Smooth muscle cell of bladder (primary cell): Measurements from ENCODE around the gene TICAM1. TPM values are rescaled to one million over a fixed set of nuclear protein-coding genes. Genes with fewer than 3 reads are reported as not detected.

Experiments
- total RNA-seq: library from RNA; depleted of rRNA; stranded (reverse); fragments of >200 nt; gene quantifications from 2 replicates; pipeline ENCODE4 v1.2.3, GENCODE V29; 2014

TICAM1 gene
- 1.1 and 1.4 TPM in 2 replicates for total RNA-seq

DNA sequence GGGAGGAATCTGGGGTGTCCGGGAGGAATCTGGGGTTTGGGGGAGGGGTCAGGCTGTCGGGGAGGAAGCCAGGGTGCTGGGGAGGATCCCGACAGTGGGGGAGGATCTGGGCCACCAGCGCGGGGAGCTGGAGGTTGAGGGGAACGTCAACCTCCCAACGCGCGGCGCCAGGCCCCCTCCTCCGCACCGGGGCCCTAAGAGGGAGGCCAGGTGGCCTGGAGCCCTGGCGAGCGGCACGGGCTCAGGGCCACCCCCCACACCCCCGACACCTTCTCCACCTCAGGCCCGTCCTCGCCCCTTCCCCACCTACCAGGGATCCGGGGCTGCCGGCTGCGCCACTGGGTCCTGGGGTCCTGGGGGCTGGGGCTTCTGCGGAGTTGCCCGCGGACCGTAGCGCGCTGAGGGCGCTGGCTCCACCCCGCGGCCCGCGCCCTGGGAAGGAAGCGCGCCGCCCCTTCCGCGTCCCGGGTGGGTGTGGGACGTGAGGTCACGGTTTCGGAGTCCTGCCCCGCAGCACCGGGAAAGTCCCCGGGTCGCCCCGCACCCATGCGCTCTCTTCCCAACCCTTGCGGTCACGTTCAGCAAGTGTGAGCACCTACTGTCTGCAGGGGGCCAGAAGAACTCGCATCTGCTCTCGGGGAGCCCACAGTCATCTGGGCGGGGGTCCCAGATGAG, at the start of gene TICAM1:
TICAM1 (minus strand) TSS at position 409 of the 675 bp plus-strand sequence. CDS start 13,335 bp downstream, outside the sequence.

DNA sequence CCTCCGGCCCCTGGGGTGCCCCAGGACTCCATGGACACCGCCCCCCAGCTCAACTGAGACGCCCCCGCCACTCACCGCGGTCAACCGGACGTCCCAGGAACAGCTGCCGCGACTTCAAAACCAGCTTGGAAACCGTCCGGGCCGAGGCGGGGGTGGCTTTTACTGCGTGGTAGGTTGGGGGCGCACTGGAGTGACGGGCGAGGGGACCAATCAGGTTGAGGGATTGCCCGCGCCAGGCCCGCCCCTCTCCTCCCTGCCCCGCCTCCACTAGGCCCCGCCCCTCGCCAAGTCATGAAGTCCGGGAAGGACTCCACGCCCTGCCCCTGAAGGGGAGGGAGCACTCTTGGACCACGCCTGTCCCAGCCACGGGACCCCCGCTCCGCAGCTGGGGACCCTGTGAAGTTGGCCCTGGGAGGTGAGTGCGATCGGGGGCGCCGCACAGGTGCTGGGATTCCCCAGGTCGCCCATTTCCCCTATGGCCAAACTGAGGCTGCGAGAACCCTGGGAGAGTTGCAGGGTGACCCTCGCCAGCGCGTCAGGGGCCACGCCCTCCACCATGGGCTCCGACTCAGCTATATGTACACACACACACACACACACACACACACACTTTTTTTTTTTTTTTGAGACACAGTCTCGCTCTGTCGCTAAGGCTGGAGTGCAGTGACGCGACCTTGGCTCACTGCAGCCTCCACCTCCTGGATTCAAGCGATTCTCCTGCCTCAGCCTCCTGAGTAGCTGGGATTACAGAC, 36.2 kb upstream of the TICAM1 start, which contains the start of gene PLIN3:
PLIN3 (minus strand) TSS at position 134 of the 752 bp plus-strand sequence. CDS start 6,273 bp downstream, outside the sequence.

DNA sequence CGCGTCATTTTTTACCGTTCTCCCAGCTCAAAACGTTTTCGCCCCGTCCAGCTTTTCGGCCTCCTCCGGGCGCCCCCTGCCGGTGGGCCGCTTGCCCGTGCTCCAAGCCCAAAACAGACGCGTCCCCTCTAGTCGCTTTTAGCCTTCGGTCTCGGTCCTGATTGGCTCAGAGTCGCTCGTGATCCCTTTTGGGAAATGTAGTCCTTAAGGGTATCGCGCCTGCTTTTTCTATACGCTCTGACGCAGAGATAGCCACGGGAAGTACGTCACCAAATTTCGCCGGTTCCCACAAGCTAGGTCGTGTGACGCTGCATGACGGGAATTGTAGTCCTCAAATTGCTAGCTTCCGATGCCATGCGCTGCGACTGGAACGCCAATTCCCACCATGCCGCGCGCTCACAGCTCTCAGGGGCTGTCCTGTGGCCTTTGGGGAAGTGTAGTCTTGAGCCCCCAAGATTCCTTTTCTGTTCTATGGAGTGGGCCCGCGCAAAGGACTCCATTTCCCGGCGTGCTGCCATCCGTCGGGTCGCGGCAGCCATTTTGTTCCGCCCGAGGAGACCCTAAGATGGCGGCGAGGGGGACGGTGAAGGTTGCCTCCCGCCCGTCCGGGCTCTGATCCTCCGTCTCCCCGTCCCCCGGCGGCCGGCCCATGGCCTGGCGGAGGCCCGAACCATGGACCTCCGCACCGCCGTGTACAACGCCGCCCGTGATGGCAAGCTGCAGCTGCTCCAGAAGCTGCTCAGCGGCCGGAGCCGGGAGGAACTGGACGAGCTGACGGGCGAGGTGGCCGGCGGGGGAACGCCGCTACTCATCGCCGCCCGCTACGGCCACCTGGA, 40.1 kb downstream of the TICAM1 start, which contains the start of gene FEM1A:
FEM1A (plus strand) TSS at position 552 of the 836 bp plus-strand sequence; CDS start at position 673, 121 bp downstream.

Other genes starting within 250 kb of the TICAM1 start
- gene TNFAIP8L1, start 192.2 kb downstream of the TICAM1 start, total RNA-seq = 0.85 and 1.2 TPM in 2 replicates
- gene MYDGF, start 161.4 kb downstream of the TICAM1 start, total RNA-seq = 353 and 419 TPM in 2 replicates
- gene DPP9, start 107.9 kb downstream of the TICAM1 start, total RNA-seq = 18.8 and 23.5 TPM in 2 replicates
- 9.0 and 11.8 TPM in 2 replicates for gene FEM1A, start 40.0 kb downstream of the TICAM1 start, total RNA-seq
- gene PLIN3, start 36.0 kb upstream of the TICAM1 start, total RNA-seq = 237 and 246 TPM in 2 replicates
- not detected in 2 replicates for gene ARRDC5, start 71.2 kb upstream of the TICAM1 start, total RNA-seq
- gene UHRF1, start 77.8 kb upstream of the TICAM1 start, total RNA-seq = 5.8 and 6.2 TPM in 2 replicates
- 10.4 and 17.7 TPM in 2 replicates for gene KDM4B, start 137.4 kb upstream of the TICAM1 start, total RNA-seq